Measurements from ENCODE around the gene IPO11. TPM values are rescaled to one million over a fixed set of nuclear protein-coding genes. Genes with fewer than 3 reads are reported as not detected.

Gene IPO11
- total RNA-seq, 1 donor from 2014 or later: 66.9 TPM

GRCh38 chr5:62574599-62574998 is 162.0 kb downstream of the IPO11 start:
- Mint-ChIP-seq H3K4me1 (peaks cover 24% of the 10 kb centered on the region), H3K9me3 (no peaks in the 10 kb centered on the region), H3K4me3 (no peak overlapping the region), H3K27me3 (ENCODE audit: insufficient read depth, low read depth) (no peaks in the 10 kb centered on the region), H3K36me3 (peaks cover 9% of the 10 kb centered on the region), H3K27ac (no peak overlapping the region)
- no peaks in the 10 kb centered on the region for H3K9me3 ChIP-seq (ENCODE audit: low read depth)
- no peak overlapping the region for H3K4me3 ChIP-seq
- H3K4me2 ChIP-seq: no peak overlapping the region
- no peak overlapping the region for H3K27ac ChIP-seq
- peaks cover 8% of the 10 kb centered on the region for H4K20me1 ChIP-seq (ENCODE audit: low read depth)
- H2AFZ ChIP-seq (replicated peaks): no peak overlapping the region
- H3F3A ChIP-seq (ENCODE audit: low read depth): no peaks in the 10 kb centered on the region
- no peaks in the 10 kb centered on the region for H3K36me3 ChIP-seq
- TF ChIP-seq CTCF (IDR thresholded peaks at IDR 0.05) (no peak), EZH2phosphoT487 (IDR thresholded peaks at IDR 0.05) (no peak), EZH2 (IDR thresholded peaks at IDR 0.05) (no peak)
- no peaks in the 10 kb centered on the region for H3K79me2 ChIP-seq (ENCODE audit: low read depth)
- H3K4me1 ChIP-seq: peaks cover 3% of the 10 kb centered on the region
- H3K9ac ChIP-seq: no peak overlapping the region
- H3K27me3 ChIP-seq: no peaks in the 10 kb centered on the region
- no peak for DNase-seq (ENCODE audit: low spot score)

- H4K20me1 ChIP-seq (ENCODE audit: low read depth): peaks cover 8% of the 10 kb centered on the region
- H3K27me3 Mint-ChIP-seq (ENCODE audit: insufficient read depth, low read depth): no peaks in the 10 kb centered on the region
- no peaks in the 10 kb centered on the region for H3K9me3 Mint-ChIP-seq
- H3K27me3 ChIP-seq: no peaks in the 10 kb centered on the region
- H3K9me3 ChIP-seq (ENCODE audit: low read depth): no peaks in the 10 kb centered on the region
- DNase-seq (ENCODE audit: low spot score): no peak
- H3F3A ChIP-seq (ENCODE audit: low read depth): no peaks in the 10 kb centered on the region
- H3K9ac ChIP-seq: no peak overlapping the region
- H2AFZ ChIP-seq (replicated peaks): no peak overlapping the region
- no peak overlapping the region for H3K4me2 ChIP-seq
- TF ChIP-seq CTCF (IDR thresholded peaks at IDR 0.05): no peak
- no peak for TF ChIP-seq EZH2 (IDR thresholded peaks at IDR 0.05)
- TF ChIP-seq EZH2phosphoT487 (IDR thresholded peaks at IDR 0.05): no peak
- H3K27ac ChIP-seq: no peak overlapping the region
- no peak overlapping the region for H3K4me3 Mint-ChIP-seq
- no peaks in the 10 kb centered on the region for H3K36me3 ChIP-seq
- no peaks in the 10 kb centered on the region for H3K79me2 ChIP-seq (ENCODE audit: low read depth)
- peaks cover 24% of the 10 kb centered on the region for H3K4me1 Mint-ChIP-seq
- no peak overlapping the region for H3K4me3 ChIP-seq
- H3K4me1 ChIP-seq: peaks cover 7% of the 10 kb centered on the region
- peaks cover 9% of the 10 kb centered on the region for H3K36me3 Mint-ChIP-seq
- H3K27ac Mint-ChIP-seq: no peak overlapping the region
Observed at GRCh38 chr5:62575066-62575465, 162.5 kb downstream of the IPO11 start.

- no peak overlapping the region for H3K27ac ChIP-seq
- H3K4me1 ChIP-seq: peaks cover 8% of the 10 kb centered on the region
- H4K20me1 ChIP-seq (ENCODE audit: low read depth): peaks cover 8% of the 10 kb centered on the region
- H3K27me3 Mint-ChIP-seq (ENCODE audit: insufficient read depth, low read depth): no peaks in the 10 kb centered on the region
- H3K27ac Mint-ChIP-seq: no peak overlapping the region
- H3K4me3 ChIP-seq: no peak overlapping the region
- no peaks in the 10 kb centered on the region for H3K27me3 ChIP-seq
- H3K36me3 ChIP-seq: no peaks in the 10 kb centered on the region
- DNase-seq (ENCODE audit: low spot score): no peak
- H3K4me3 Mint-ChIP-seq: no peak overlapping the region
- H3K36me3 Mint-ChIP-seq: peaks cover 9% of the 10 kb centered on the region
- no peaks in the 10 kb centered on the region for H3K9me3 ChIP-seq (ENCODE audit: low read depth)
- no peaks in the 10 kb centered on the region for H3F3A ChIP-seq (ENCODE audit: low read depth)
- H3K9ac ChIP-seq: no peak overlapping the region
- no peak overlapping the region for H2AFZ ChIP-seq (replicated peaks)
- TF ChIP-seq CTCF (IDR thresholded peaks at IDR 0.05) (no peak), EZH2phosphoT487 (IDR thresholded peaks at IDR 0.05) (no peak), EZH2 (IDR thresholded peaks at IDR 0.05) (no peak)
- no peak overlapping the region for H3K4me2 ChIP-seq
- H3K79me2 ChIP-seq (ENCODE audit: low read depth): no peaks in the 10 kb centered on the region
- no peaks in the 10 kb centered on the region for H3K9me3 Mint-ChIP-seq
- peaks cover 24% of the 10 kb centered on the region for H3K4me1 Mint-ChIP-seq
Observed at GRCh38 chr5:62575489-62575888, 162.9 kb downstream of the IPO11 start.
